ENCODE measurements around the gene CITED1.

Gene CITED1

DNA sequence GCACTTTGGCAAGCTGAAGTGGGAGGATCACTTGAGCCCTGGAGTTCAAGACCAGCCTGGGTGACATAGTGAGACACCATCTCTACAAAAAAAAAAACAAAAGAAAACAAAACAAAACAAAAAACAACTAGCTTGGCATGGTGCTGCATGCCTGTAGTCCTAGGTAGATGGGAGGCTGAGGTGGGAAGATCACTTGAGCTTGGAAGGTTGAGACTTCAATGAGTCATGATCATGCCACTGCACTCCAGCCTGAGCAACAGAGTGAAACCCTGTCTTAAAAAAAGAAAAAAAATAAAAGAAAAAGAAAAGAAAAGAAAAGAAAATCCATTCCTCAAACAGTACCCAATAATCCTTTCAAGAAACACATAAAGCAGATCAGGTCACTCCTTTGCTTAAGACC is 52.0 kb downstream of the CITED1 start:
- Histone ChIP-seq H3K27ac (ENCODE audit: low read length) (no peak overlapping the region), H3K4me1 (ENCODE audit: control insufficient read depth, insufficient read depth, low read length) (no peaks in the 10 kb centered on the region; the same call in 1 of the 2 replicates), H3K4me3 (ENCODE audit: low read length) (no peak overlapping the region), H3K27me3 (ENCODE audit: control insufficient read depth, insufficient read depth, low read length) (no peaks in the 10 kb centered on the region), H3K36me3 (ENCODE audit: control insufficient read depth, insufficient read depth, low read length) (no peaks in the 10 kb centered on the region), H3K9me3 (ENCODE audit: control insufficient read depth, insufficient read depth, low read length) (no peaks in the 10 kb centered on the region)
- no peak for DNase-seq (ENCODE audit: low read depth, low spot score)
